ENCODE measurements around the gene RPP30. TPM values are rescaled to one million over a fixed set of nuclear protein-coding genes. Genes with fewer than 3 reads are reported as not detected.

RPP30 gene
- total and polyA plus RNA-seq, 9 of the 15 experiments (the other 6 are each of a cell fraction or from before 2014, with no cell fraction given) = 37.3 to 170 (median 69.1) TPM

DNA sequence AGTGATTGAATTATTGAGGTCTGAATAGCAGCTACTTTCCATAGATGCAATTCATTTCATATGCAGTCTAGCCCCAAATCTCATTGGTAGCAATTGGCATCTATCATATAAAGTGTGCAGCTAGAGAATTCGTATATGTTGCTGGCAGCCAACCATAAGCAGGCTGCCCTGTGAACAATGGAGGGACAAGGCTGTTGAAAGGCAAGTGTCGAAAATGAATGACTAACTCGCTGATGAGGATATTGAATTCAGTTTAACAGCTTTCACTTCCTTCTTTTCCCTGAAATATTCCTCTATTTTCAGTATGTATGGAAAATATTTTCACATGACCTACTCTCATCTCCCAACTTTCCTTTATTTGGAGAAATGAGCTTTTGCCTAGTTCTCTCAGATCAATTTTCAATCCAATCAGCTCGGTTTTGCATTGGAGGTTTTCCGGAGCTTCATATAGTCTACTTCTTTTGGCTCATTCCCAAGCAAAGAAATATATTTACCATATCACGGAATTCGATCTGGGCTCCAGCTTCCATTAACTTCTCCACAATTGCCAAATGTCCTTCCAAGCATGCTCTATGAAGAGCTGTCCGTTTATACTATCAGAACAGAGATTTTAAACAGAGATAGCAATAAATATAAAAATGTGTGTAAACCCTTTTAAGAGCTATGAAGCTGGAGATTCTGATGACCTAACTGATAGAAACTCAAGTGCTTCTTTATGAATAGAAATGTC lies 45.6 kb downstream of the RPP30 start (continued):
- no peak for TF ChIP-seq SAP30 (IDR thresholded peaks at IDR 0.05; ENCODE audit: borderline replicate concordance, insufficient read depth, low read depth, low read length, poor library complexity, severe bottlenecking)
- no peak for TF ChIP-seq ERF (CRISPR knock-in tag; IDR thresholded peaks at IDR 0.05)
- TF ChIP-seq FOXP1 (CRISPR knock-in tag; IDR thresholded peaks at IDR 0.05) = no peak
- TF ChIP-seq ZNF316 (IDR thresholded peaks at IDR 0.05) = no peak
- TF ChIP-seq BRD9 (IDR thresholded peaks at IDR 0.05; ENCODE audit: low read depth, partially characterized antibody) = no peak
- no peak for TF ChIP-seq ZNF696 (CRISPR knock-in tag; conservative IDR thresholded peaks at IDR 0.05)

DNA sequence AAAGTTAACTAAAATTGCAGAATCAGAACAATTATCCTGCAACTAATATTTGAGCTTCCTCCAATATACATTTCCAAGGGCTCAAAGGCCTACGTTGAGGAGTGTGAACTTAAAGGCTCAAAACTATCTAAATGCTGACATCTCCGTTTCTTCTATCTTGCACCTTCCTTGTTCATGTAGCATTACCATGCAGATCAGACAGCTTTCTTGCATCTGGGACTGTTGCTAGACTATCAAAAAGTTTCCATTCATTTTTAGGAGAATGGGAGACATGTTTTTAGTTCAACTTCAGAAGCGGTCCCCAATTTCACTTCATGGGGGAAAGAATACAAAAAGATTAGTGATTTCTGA lies 46.2 kb downstream of the RPP30 start:
- no peaks in the 10 kb centered on the region for H3K9me3 ChIP-seq (replicated peaks; ENCODE audit: control insufficient read depth, insufficient read depth, low read depth, low read length)
- FAIRE-seq (no peak), DNase-seq (ENCODE audit: extremely low read depth in 1 of 4, low spot score in 3 of 4) (no peak), ATAC-seq (no peak)
- POLR2A ChIA-PET = no interaction called here
- H3K9me1 ChIP-seq (ENCODE audit: control insufficient read depth, insufficient read depth, low read length) = no peaks in the 10 kb centered on the region
- no peaks in the 10 kb centered on the region for H3K79me2 ChIP-seq (ENCODE audit: control insufficient read depth, insufficient read depth, low read length)
- intact Hi-C loops (cut with micrococcal nuclease) = no loop called here
- no peaks in the 10 kb centered on the region for H3K36me3 ChIP-seq (ENCODE audit: control insufficient read depth, insufficient read depth, low read length)
- no peak for TF ChIP-seq HDAC2 (IDR thresholded peaks at IDR 0.05)
- no peak for TF ChIP-seq ZEB2 (IDR thresholded peaks at IDR 0.05)
- TF ChIP-seq NCOA4 (IDR thresholded peaks at IDR 0.05; ENCODE audit: partially characterized antibody) = no peak
- no peak for TF ChIP-seq ZC3H11A (IDR thresholded peaks at IDR 0.05; ENCODE audit: low read depth, low read length)
- TF ChIP-seq HMGN3 (IDR thresholded peaks at IDR 0.05; ENCODE audit: borderline replicate concordance, extremely low read depth, insufficient read length, low read depth, low read length) = no peak
- no peak for TF ChIP-seq ZNF77 (CRISPR knock-in tag; IDR thresholded peaks at IDR 0.05)
- H4K20me1 ChIP-seq (replicated peaks; ENCODE audit: control insufficient read depth, insufficient read depth, low read length) = no peaks in the 10 kb centered on the region
- H3K27me3 ChIP-seq (ENCODE audit: control insufficient read depth in 2 of 2, insufficient read depth in 2 of 2, low read length in 2 of 2) = peaks cover 4 to 5% of the 10 kb centered on the region in 2 experiments; a peak in 2 of 5 replicates
- H3K4me3 ChIP-seq = no peak overlapping the region
- no TSS peak for BruUV-seq (replicated peaks)
- no peaks in the 10 kb centered on the region; a peak in 1 of 5 replicates for H3K4me1 ChIP-seq (replicated peaks in 1 of 2; ENCODE audit: control insufficient read depth in 2 of 2, insufficient read depth in 2 of 2, low read length in 2 of 2)
- H2AFZ ChIP-seq (ENCODE audit: low read depth, low read length) = no peak overlapping the region
- CTCF ChIA-PET (ENCODE audit: low intra/inter-chr PET ratio) = no interaction called here
- H3K9ac ChIP-seq (ENCODE audit: insufficient read depth in 1 of 2, low read depth in 2 of 2, low read length in 2 of 2) = no peak overlapping the region
- H3K4me2 ChIP-seq (ENCODE audit: insufficient read depth, low read length) = no peak overlapping the region
- H3K27ac ChIP-seq (ENCODE audit: extremely low read depth, low read depth, low read length) = no peak overlapping the region
- 3% methylated on average over 3 of the region's 3 CpGs for WGBS (ENCODE audit: insufficient coverage, low coverage, missing lambda C conversion rate)
- in situ Hi-C loops (cut with MboI) = loop anchor here (25.0 kb wide), 1 partner anchor 994 kb away; the partner anchor contains the start of genes BTAF1 and FGFBP3

Data from K562 (cell line).